GM12891 (cell line): ENCODE measurements around the gene KCNIP1.

Experiments
- POLR2A ChIP-seq: IDR thresholded peaks from 2 replicates; pipeline ENCODE4 v1.6.1; 2011; ENCODE audit warnings: low read depth, low read length, control low read depth
- POLR2AphosphoS5 ChIP-seq: IDR thresholded peaks from 2 replicates; pipeline ENCODE4 v1.6.1; 2011; ENCODE audit warnings: low read depth, low read length, control low read depth

DNA sequence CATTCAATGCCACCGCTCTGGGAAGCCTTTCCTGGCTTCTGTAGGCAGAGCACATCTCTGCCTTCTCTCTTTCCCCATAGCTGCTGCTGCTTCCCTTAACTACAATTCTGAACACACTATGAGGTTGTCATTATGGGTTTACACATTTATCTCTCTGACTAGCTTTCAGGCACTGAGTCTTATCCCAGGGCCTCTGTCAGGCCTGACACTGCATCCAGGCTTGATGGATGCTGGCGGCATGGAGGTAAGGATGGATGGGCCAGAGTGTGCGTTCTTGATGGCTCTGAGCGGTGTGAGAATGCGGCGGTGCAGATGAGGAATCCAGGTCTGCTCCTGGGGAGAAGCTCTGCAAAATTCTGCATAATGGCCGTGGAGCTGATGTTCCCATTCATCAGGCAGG lies 6.3 kb downstream of the KCNIP1 start:
- TF ChIP-seq POLR2A (no peak), POLR2AphosphoS5 (no peak)
